ENCODE measurements around the gene MFRP. TPM values are rescaled to one million over a fixed set of nuclear protein-coding genes. Genes with fewer than 3 reads are reported as not detected.
A peak's percentile ranks its signal among the peaks of the same experiment; 100 is the strongest.

Gene MFRP
- total and polyA plus RNA-seq, 9 of the 15 experiments (the other 6 are each of a cell fraction or from before 2014, with no cell fraction given): not detected

GRCh38 chr11:119323532-119324033, 22.9 kb downstream of the MFRP start (continued):
- TF ChIP-seq ZBTB33 (CRISPR knock-in tag; IDR thresholded peaks at IDR 0.05): peak; percentile 36; the same call in 1 of the 2 replicates
- TF ChIP-seq RBM14 (IDR thresholded peaks at IDR 0.05; ENCODE audit: borderline replicate concordance, insufficient read depth, low read depth, low read length): no peak
- TF ChIP-seq AFF1 (IDR thresholded peaks at IDR 0.05; ENCODE audit: low read depth in 1 of 2, partially characterized antibody in 2 of 2): no peak
- TF ChIP-seq CEBPZ (IDR thresholded peaks at IDR 0.05; ENCODE audit: borderline replicate concordance, low read depth, low read length): no peak
- no peak for TF ChIP-seq DDX20 (tag; IDR thresholded peaks at IDR 0.05; ENCODE audit: low read depth)
- no peak for TF ChIP-seq NCOA6 (IDR thresholded peaks at IDR 0.05)
- TF ChIP-seq POLR2B (IDR thresholded peaks at IDR 0.05; ENCODE audit: low read depth, partially characterized antibody): no peak
- no peak for TF ChIP-seq TBL1XR1 (IDR thresholded peaks at IDR 0.05; ENCODE audit: low read length in 2 of 2)
- no peak for TF ChIP-seq FOXJ3 (CRISPR knock-in tag; IDR thresholded peaks at IDR 0.05)
- TF ChIP-seq RAD51 (IDR thresholded peaks at IDR 0.05; ENCODE audit: borderline replicate concordance, low read depth): no peak
- no peak for TF ChIP-seq E2F1 (CRISPR knock-in tag; IDR thresholded peaks at IDR 0.05)
- peak; percentile 56; the same call in 1 of the 2 replicates for TF ChIP-seq SMC3 (conservative IDR thresholded peaks at IDR 0.05; ENCODE audit: insufficient read depth, low read depth, low read length)
- TF ChIP-seq NBN (IDR thresholded peaks at IDR 0.05; ENCODE audit: low read depth): no peak
- no peak for TF ChIP-seq CHCHD3 (CRISPR knock-in tag; IDR thresholded peaks at IDR 0.05)
- TF ChIP-seq ZBTB43 (CRISPR knock-in tag; IDR thresholded peaks at IDR 0.05): no peak

Measured in K562 (cell line).